Esophagus (tissue), 2 donors: ENCODE measurements around the gene ATP7A. TPM values are rescaled to one million over a fixed set of nuclear protein-coding genes. Genes with fewer than 3 reads are reported as not detected.

Experiments used
- H3K27ac ChIP-seq, 2 donors: one replicate each; pipeline ENCODE4 v1.5.1; 2013; ENCODE audit warnings: low read depth in 2 of 2, mild to moderate bottlenecking in 2 of 2, inconsistent platforms in 1 of 2, low read length in 1 of 2, moderate library complexity in 1 of 2
- H3K27me3 ChIP-seq, 2 donors: one replicate each; pipeline ENCODE4 v1.6.1; 2013; ENCODE audit warnings: low read length in 2 of 2, control low read depth in 1 of 2, mild to moderate bottlenecking in 1 of 2; ENCODE audit not compliant: insufficient read depth in 2 of 2, control insufficient read depth in 1 of 2
- H3K36me3 ChIP-seq, 2 donors: one replicate each; pipeline ENCODE4 v1.6.1; 2013; ENCODE audit warnings: low read length in 1 of 2; ENCODE audit not compliant: control insufficient read depth in 2 of 2, insufficient read depth in 2 of 2
- H3K4me1 ChIP-seq, 2 donors: one replicate each; pipeline ENCODE4 v1.6.1; 2013; ENCODE audit warnings: low read length in 1 of 2; ENCODE audit not compliant: control insufficient read depth in 2 of 2, insufficient read depth in 2 of 2
- H3K4me3 ChIP-seq, 2 donors: one replicate each; pipeline ENCODE4 v1.5.1; 2013; ENCODE audit warnings: low read length in 2 of 2, mild to moderate bottlenecking in 2 of 2, low read depth in 1 of 2, moderate library complexity in 1 of 2
- H3K9me3 ChIP-seq, 2 donors: one replicate each; pipeline ENCODE4 v1.6.1; 2013; ENCODE audit warnings: mild to moderate bottlenecking in 2 of 2, low read depth in 1 of 2, low read length in 1 of 2, moderate library complexity in 1 of 2; ENCODE audit not compliant: control insufficient read depth in 2 of 2, insufficient read depth in 1 of 2
- WGBS, 2 donors: extraction: QIAGEN DNeasy Blood & Tissue Kit; methylation state at CpG; one replicate each; pipeline ENCODE4 v1.1.7; 2013; 5-methylcytosine and 5-hydroxymethylcytosine counted together
- polyA plus RNA-seq, 2 donors: library from polyadenylated mRNA; stranded (reverse); fragments of 200-250 nt; gene quantifications; one replicate each; pipeline ENCODE4 v1.2.3, GENCODE V29; 2013
- donor health status: healthy with polysubstance abuse.
- donor health status: Bipolar disorder and iron deficiency.

Gene ATP7A
- polyA plus RNA-seq, 2 donors = 2.1 to 2.7 TPM

DNA sequence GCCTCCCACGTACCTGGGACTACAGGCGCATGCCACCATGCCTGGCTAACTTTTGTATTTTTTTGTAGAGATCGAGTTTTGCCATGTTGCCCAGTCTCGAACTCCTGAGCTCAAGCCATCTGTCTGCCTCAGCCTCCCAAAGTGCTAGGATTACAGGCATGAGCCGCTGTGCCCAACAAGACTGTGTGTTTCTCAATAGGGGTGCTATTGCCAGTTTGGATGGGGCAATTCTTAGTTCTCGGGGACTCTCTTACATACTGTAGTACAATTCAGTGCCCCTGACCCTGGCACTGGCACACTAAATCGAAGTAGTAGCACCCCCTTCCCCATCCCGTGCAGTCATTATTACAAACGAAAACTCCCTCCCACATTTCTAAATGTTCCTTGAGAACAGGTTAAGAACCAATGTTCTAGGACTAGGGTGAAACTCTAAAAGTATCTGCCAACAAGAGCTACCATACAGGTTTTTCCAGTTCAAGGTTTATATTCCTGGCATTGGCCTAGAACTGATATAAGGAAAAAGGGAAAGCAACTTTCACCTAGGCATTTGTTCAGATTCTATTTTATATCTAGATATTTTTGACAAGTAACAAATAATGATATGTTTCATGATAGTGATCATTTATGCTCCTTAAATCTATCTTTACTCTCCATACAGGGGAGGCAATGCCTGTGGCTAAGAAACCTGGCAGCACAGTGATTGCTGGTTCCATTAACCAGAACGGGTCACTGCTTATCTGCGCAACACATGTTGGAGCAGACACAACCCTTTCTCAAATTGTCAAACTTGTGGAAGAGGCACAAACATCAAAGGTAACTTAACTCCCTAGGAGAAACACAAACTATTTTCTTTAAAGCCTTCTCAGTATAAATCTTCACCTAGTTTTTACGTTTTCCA lies 109.3 kb downstream of the ATP7A start:
- Histone ChIP-seq H3K36me3 (no peaks in the 10 kb centered on the region), H3K9me3 (no peaks in the 10 kb centered on the region), H3K27ac (peak overlapping the region; percentile 74 to 82), H3K4me1 (no peaks in the 10 kb centered on the region), H3K4me3 (no peak overlapping the region), H3K27me3 (peaks cover 0 to 2% of the 10 kb centered on the region in 2 donors)
- 61% methylated on average over 12 of the region's 12 CpGs for WGBS, 2 donors

DNA sequence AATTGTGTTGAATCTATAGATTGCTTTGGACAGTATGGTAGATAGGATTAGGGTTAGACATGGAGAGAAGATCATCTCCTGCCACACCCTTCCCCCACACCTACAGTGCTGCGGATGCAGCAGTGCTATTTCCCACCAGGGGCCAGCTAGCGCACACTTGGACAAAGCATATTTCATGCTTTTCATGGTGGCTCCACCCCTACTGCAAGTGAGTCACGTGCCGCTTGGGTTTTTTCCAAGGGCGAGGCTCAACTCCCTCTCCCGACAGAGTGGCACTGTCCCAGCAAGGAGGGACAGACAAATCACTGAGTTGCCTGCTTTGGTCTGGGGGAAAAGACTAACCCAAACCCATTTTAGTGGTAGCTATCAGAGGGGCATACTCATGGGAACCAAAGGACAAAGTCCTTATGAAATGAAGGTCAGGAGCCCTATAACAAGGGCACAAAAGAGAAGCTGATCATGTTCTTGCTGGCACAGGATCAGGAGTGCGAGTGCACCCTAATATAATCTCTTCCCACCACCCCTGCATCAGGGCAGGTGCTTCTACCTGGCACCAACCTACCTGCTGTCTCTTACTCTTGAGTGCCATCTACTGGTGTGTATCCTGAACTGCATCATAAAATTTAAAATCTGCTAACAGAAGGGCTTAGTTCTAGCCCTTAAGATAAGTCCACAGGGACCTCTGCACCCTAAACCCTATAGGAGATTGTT lies 114.0 kb downstream of the ATP7A start:
- H3K27ac ChIP-seq = peak overlapping the region in 1 of 2 donors; percentile 22
- no peaks in the 10 kb centered on the region for H3K27me3 ChIP-seq
- H3K4me1 ChIP-seq = no peaks in the 10 kb centered on the region
- no peak overlapping the region for H3K4me3 ChIP-seq
- no peaks in the 10 kb centered on the region for H3K36me3 ChIP-seq
- WGBS, 2 donors = 46 to 57% methylated on average over 7 of the region's 7 CpGs
- no peaks in the 10 kb centered on the region for H3K9me3 ChIP-seq

DNA sequence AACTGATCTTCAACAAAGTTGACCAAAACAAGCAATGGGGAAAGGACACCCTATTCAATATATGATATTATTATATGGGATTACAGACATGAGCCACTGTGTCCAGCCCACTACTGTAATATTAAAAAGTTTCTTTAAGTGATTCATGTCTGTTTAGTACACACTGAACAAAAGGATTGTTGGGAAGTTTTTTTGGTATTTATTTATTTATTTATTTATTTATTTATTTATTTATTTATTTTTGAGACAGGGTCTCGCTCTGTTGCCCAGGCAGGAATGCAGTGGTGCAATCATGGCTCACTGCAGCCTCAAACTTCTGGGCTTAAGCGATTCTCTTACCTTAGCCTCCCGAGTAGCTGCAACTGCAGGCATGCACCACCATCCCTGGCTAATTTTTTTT lies 117.3 kb downstream of the ATP7A start:
- Histone ChIP-seq H3K4me1 (no peaks in the 10 kb centered on the region), H3K9me3 (no peaks in the 10 kb centered on the region), H3K36me3 (no peaks in the 10 kb centered on the region), H3K27me3 (no peaks in the 10 kb centered on the region), H3K4me3 (no peak overlapping the region), H3K27ac (no peak overlapping the region)
- 87 to 98% methylated on average over 3 of the region's 3 CpGs for WGBS, 2 donors

DNA sequence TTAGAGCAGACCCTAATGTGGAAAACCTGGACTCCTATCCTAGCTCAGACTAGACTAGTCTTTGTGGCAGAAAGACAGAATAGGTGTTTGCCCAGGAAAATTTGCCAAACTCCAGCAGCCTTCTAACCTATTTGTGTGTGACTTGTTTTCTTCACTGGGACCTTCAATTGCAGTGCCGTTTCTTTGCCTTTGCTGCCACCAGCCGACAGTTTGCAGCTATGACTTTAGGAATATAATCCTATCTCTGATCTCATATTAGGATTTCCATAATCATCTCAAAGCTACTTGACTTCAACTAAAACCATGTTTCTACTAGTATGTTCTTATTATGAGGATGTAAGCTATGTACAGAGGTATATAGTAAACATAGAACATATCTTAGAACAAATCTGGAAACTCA lies 119.2 kb downstream of the ATP7A start:
- H3K4me3 ChIP-seq = no peak overlapping the region
- 31 to 37% methylated on average over 2 of the region's 2 CpGs for WGBS, 2 donors
- H3K4me1 ChIP-seq = no peaks in the 10 kb centered on the region
- H3K27ac ChIP-seq = no peak overlapping the region
- no peaks in the 10 kb centered on the region for H3K36me3 ChIP-seq
- no peaks in the 10 kb centered on the region for H3K27me3 ChIP-seq
- no peaks in the 10 kb centered on the region for H3K9me3 ChIP-seq

DNA sequence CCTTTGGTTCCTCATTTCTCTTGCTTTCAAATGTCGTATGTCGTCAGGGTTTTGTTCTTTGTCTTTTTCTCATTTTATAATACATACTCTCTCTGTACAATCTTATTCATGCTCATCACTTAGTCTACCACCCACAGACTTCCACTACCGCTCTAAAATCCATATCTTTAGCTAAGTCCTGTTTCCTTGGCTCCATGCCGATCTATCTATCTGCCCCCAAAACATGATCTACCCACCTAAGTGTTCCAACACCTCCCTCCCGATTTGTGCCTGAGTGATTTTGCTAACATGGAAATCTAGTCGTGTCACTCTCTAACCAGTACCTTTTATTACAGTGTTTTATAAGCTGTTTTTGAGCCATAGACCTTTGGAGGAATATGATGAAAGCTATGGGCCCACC lies 124.6 kb downstream of the ATP7A start:
- no peak overlapping the region for H3K27ac ChIP-seq
- no peak overlapping the region for H3K4me3 ChIP-seq
- WGBS, 2 donors = 78 to 94% methylated on average over 6 of the region's 6 CpGs
- no peaks in the 10 kb centered on the region for H3K27me3 ChIP-seq
- no peaks in the 10 kb centered on the region for H3K9me3 ChIP-seq
- H3K36me3 ChIP-seq = no peaks in the 10 kb centered on the region
- no peaks in the 10 kb centered on the region for H3K4me1 ChIP-seq

DNA sequence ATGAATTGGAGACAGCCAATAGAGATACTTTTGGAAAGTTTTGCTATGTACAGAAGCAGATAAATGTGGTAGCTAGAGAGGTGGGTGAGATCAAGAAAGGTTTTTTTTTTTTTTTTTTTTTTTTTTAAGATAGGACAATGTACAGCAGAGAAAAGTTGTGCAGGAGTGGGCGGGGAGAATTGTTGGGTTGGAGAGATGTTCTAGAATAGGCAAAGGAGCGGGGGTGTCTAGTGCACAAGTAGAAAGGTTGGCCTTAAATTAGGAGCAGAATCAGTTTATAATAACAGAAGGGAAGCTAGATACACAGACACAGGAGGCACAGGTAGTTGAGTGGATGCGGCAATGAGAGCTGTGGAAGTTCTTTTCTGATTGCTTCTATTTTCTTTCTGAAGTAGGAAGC lies 127.4 kb downstream of the ATP7A start:
- no peak overlapping the region for H3K4me3 ChIP-seq
- no peaks in the 10 kb centered on the region for H3K27me3 ChIP-seq
- H3K4me1 ChIP-seq = no peaks in the 10 kb centered on the region
- 93 to 99% methylated on average over 3 of the region's 3 CpGs for WGBS, 2 donors
- no peak overlapping the region for H3K27ac ChIP-seq
- no peaks in the 10 kb centered on the region for H3K9me3 ChIP-seq
- no peaks in the 10 kb centered on the region for H3K36me3 ChIP-seq

DNA sequence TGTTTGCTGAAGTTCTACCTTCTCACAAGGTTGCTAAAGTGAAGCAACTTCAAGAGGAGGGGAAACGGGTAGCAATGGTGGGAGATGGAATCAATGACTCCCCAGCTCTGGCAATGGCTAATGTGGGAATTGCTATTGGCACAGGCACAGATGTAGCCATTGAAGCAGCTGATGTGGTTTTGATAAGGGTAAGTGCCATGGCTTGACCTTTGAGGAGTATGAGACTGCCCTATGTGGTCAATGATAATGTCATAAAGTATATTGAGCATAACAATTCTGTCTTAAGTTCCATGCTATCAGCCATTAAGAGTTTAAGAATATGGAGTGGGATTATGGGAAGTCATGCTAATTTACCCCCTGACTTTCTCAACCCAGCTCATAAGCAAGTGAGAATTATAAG lies 132.1 kb downstream of the ATP7A start:
- 81 to 95% methylated on average over 1 of the region's 1 CpG for WGBS, 2 donors
- no peaks in the 10 kb centered on the region for H3K4me1 ChIP-seq
- H3K36me3 ChIP-seq = no peaks in the 10 kb centered on the region
- no peaks in the 10 kb centered on the region for H3K27me3 ChIP-seq
- H3K27ac ChIP-seq = no peak overlapping the region
- H3K4me3 ChIP-seq = no peak overlapping the region
- H3K9me3 ChIP-seq = no peaks in the 10 kb centered on the region

DNA sequence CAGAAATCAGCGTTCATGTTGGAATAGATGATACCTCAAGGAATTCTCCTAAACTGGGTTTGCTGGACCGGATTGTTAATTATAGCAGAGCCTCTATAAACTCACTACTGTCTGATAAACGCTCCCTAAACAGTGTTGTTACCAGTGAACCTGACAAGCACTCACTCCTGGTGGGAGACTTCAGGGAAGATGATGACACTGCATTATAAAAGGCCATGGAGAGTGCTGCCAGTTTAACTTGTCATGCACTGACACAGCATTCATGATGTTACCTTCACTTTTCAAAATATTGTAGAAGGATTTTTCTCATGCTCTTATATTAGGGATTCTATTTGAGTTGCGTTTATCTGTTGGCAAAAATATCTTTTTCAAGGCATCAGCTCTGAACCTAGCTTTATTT lies 135.9 kb downstream of the ATP7A start:
- no peaks in the 10 kb centered on the region for H3K27me3 ChIP-seq
- WGBS, 2 donors = 78 to 90% methylated on average over 4 of the region's 4 CpGs
- H3K9me3 ChIP-seq = no peaks in the 10 kb centered on the region
- H3K27ac ChIP-seq = no peak overlapping the region
- H3K4me1 ChIP-seq = no peaks in the 10 kb centered on the region
- H3K36me3 ChIP-seq = no peaks in the 10 kb centered on the region
- H3K4me3 ChIP-seq = no peak overlapping the region

DNA sequence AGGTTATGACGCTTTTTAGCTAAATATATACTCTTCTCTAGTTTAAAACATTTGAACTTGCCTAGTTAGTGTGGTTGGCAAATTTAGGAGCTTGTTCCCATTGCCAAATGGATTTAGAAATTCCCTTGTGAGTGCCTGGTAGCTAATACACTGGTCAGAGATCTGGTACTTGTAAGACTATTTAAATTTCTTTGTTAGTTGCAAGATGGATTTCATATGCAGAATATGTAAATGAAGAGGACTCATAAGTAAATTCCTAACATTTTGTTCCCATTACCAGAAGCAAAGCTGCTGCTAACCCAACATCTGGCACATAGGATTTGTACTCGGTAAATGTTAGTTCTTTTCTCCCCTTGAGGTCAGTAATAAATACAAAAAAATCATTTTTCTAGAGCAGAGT lies 137.6 kb downstream of the ATP7A start:
- Histone ChIP-seq H3K27me3 (no peaks in the 10 kb centered on the region), H3K36me3 (no peaks in the 10 kb centered on the region), H3K9me3 (no peaks in the 10 kb centered on the region), H3K27ac (no peak overlapping the region), H3K4me1 (no peaks in the 10 kb centered on the region), H3K4me3 (no peak overlapping the region)
- 60 to 83% methylated on average over 2 of the region's 2 CpGs for WGBS, 2 donors

DNA sequence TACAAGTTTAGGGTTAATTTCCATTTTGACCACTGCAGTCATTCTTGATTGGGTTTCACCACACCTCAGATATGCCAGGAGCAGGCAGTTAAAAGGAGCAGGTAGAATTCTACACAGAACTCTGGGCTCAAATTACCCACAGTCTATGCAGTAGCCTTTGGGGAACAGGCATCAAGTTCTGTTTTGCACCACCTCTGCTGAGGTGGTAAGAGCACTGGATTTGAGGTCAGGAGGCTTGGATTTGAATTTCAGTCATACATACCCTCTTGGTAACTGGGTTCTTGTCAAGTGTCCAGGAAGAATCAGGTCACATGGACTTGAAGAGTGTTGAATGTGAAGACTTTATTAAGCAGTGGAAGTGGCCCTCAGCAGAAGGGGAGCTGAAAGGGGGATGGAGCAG lies 153.2 kb downstream of the ATP7A start:
- Histone ChIP-seq H3K27ac (no peak overlapping the region), H3K27me3 (no peaks in the 10 kb centered on the region), H3K4me1 (no peaks in the 10 kb centered on the region), H3K4me3 (no peak overlapping the region), H3K9me3 (no peaks in the 10 kb centered on the region), H3K36me3 (no peaks in the 10 kb centered on the region)
